ENCODE data around the gene GRHPR.

DNA sequence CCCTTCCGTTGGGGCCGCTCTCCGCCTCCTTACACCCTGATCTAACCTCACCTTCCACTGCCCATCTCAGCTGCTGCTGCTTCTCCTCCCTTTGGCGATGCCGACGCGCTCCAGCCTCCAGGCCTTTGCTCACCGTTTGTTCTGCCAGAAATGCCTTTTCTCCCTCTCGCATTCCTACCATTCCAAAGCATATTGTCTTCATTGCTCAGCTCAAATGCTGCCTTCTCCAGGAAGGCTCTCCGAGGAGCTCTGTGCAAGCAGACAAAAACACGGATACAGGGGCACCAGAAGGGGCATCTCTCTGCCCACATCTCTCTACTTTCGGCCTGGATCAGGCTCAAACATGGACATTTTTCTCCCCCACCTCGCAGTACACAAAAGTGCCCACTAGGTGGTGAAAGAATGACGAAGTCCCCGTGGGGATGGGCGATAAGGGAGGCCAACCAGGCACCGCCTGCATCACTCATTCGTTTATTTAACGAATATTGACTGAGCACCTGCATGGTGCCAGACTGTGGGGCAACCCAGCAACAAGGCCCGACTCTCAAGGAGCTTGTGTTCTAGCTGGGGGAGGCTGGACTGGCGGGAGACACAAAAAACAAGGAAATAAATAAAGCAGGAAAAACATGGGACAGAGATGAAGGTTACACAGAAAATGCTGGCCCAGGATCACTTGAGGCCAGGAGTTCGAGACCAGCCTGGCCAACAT, 7.3 kb upstream of the GRHPR start:
- TF ChIP-seq GATA2 (IDR thresholded peaks at IDR 0.05; ENCODE audit: low read depth, low read length) (0 out of 2 replicates have a peak, but pooled peaks have one; percentile 27), GATA3 (IDR thresholded peaks at IDR 0.05; ENCODE audit: low read depth, low read length) (no peak)
